Activated naive CD8-positive, alpha-beta T cell treated with anti-CD3 and anti-CD28 coated beads, Interleukin-2, amount 10 ng/mL, durations not matched to agents 7 days and 5 days (primary cell): ENCODE measurements around the gene ACBD4. TPM values are rescaled to one million over a fixed set of nuclear protein-coding genes. Genes with fewer than 3 reads are reported as not detected.

Experiments
- ATAC-seq: fragments of 150-1000 bp; cut with Tn5 transposase; one replicate; pipeline ENCODE4 v1.10.0; 2021; ENCODE audit warnings: low read depth, moderate library complexity
- POLR2A ChIA-PET: fragments of 350-600 bp; sonication (Branson Sonifier 250); formaldehyde crosslinking; loops from one replicate; lab custom pipeline; 2021; ENCODE audit warnings: antibody characterized with exemption; lab: Charles Lee
- DNase-seq: peaks from one replicate; pipeline ENCODE4 v3.0.0; 2021
- H3K27ac Mint-ChIP-seq: one replicate; pipeline ENCODE4 v1.8.0; 2022; ENCODE audit warnings: mild to moderate bottlenecking, mixed read lengths
- H3K27me3 Mint-ChIP-seq: one replicate; pipeline ENCODE4 v1.8.0; 2022; ENCODE audit warnings: mild to moderate bottlenecking, moderate library complexity, mixed read lengths
- H3K36me3 Mint-ChIP-seq: one replicate; pipeline ENCODE4 v1.8.0; 2021; ENCODE audit warnings: mild to moderate bottlenecking, mixed read lengths
- H3K4me1 Mint-ChIP-seq: one replicate; pipeline ENCODE4 v1.8.0; 2021; ENCODE audit warnings: mixed read lengths
- H3K4me3 Mint-ChIP-seq: one replicate; pipeline ENCODE4 v1.8.0; 2022; ENCODE audit warnings: mild to moderate bottlenecking, moderate library complexity, mixed read lengths
- H3K9me3 Mint-ChIP-seq: one replicate; pipeline ENCODE4 v1.8.0; 2021; ENCODE audit warnings: mixed read lengths
- total RNA-seq, 2 experiments: library from RNA; stranded (reverse); gene quantifications; one replicate each; pipeline ENCODE4 v1.2.3, GENCODE V29; 2021

Gene ACBD4
- total RNA-seq, 2 experiments from 2014 or later, result 24.5 to 25.0 TPM

DNA sequence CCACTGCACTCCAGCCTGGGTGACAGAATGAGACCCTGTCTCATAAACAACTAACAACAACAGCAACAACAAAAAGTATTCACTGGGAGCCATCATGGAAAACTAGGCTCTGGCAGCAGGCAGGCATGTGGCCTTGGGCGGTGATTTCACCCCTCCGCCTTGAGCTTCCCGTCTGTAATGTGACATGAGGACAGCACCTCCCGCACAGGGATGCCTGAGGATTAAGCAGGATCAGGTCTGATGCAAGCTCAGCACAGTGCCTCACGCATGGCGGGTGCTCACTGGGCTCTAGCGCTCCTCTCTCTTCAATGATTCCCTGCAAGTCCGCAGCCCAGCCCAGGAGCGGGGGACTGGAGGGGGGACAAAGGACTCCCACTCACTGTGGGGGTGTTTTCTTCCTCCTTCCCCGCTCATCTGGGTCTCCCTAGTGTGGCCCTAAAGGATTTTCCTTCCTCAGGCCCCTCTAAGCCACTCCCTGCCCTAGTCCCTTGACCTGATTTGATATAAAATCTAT, 6.0 kb upstream of the ACBD4 start:
- H3K4me1 Mint-ChIP-seq, result peaks cover 2% of the 10 kb centered on the region
- ATAC-seq (no peak), DNase-seq (no peak)
- peaks cover 13% of the 10 kb centered on the region for H3K27me3 Mint-ChIP-seq
- no peaks in the 10 kb centered on the region for H3K9me3 Mint-ChIP-seq
- H3K4me3 Mint-ChIP-seq, result no peak overlapping the region
- H3K27ac Mint-ChIP-seq, result no peak overlapping the region
- POLR2A ChIA-PET, result interaction anchor here (1.0 kb wide), 1 partner anchor 43 kb away, joined by 3 read pairs; no protein-coding TSS in a partner anchor
- no peaks in the 10 kb centered on the region for H3K36me3 Mint-ChIP-seq

- Mint-ChIP-seq H3K27me3 (peaks cover 13% of the 10 kb centered on the region), H3K4me1 (peaks cover 4% of the 10 kb centered on the region), H3K36me3 (no peaks in the 10 kb centered on the region), H3K9me3 (no peaks in the 10 kb centered on the region), H3K27ac (no peak overlapping the region), H3K4me3 (no peak overlapping the region)
- ATAC-seq (no peak), DNase-seq (no peak)
- POLR2A ChIA-PET, result no interaction called here
Measured at GRCh38 chr17:45129940-45130680, 5.4 kb upstream of the ACBD4 start.

GRCh38 chr17:45130681-45131615, 4.5 kb upstream of the ACBD4 start:
- no peak overlapping the region for H3K27ac Mint-ChIP-seq
- no peak for DNase-seq
- no peaks in the 10 kb centered on the region for H3K36me3 Mint-ChIP-seq
- H3K27me3 Mint-ChIP-seq, result peaks cover 13% of the 10 kb centered on the region
- no peaks in the 10 kb centered on the region for H3K9me3 Mint-ChIP-seq
- H3K4me1 Mint-ChIP-seq, result peaks cover 4% of the 10 kb centered on the region
- peak overlapping the region; percentile 64 for H3K4me3 Mint-ChIP-seq
- no peak for ATAC-seq
- POLR2A ChIA-PET, result interaction anchor here (0.6 kb wide), 1 partner anchor 56 kb away, joined by 6 read pairs; no protein-coding TSS in a partner anchor

- H3K9me3 Mint-ChIP-seq, result no peaks in the 10 kb centered on the region
- POLR2A ChIA-PET, result no interaction called here
- peaks cover 8% of the 10 kb centered on the region for H3K4me1 Mint-ChIP-seq
- peak overlapping the region; percentile 38 for H3K27ac Mint-ChIP-seq
- peaks cover 13% of the 10 kb centered on the region for H3K27me3 Mint-ChIP-seq
- no peaks in the 10 kb centered on the region for H3K36me3 Mint-ChIP-seq
- ATAC-seq (no peak), DNase-seq (peak; percentile 77)
- peak overlapping the region; percentile 64 for H3K4me3 Mint-ChIP-seq
Measured at GRCh38 chr17:45131616-45132319, 3.7 kb upstream of the ACBD4 start.

GRCh38 chr17:45132320-45132571, 3.2 kb upstream of the ACBD4 start, which contains the start of gene PLCD3:
Gene PLCD3, minus strand, starts transcription at chr17:45132515. Its CDS starts 105 bp downstream, at chr17:45132410.
- Mint-ChIP-seq H3K4me3 (peak within 1 kb of the TSS; percentile 81), H3K27me3 (peaks cover 13% of the 10 kb centered on the region), H3K27ac (peak within 1 kb of the TSS; percentile 77), H3K9me3 (no peaks in the 10 kb centered on the region), H3K36me3 (no peaks in the 10 kb centered on the region), H3K4me1 (peaks cover 8% of the 10 kb centered on the region)
- POLR2A ChIA-PET, result interaction anchor here (1.0 to 1.6 kb wide), 2 partner anchors 16 to 19 kb away, joined by 3 to 4 read pairs; partner anchors contain the start of gene HEXIM1
- ATAC-seq, result peak; percentile 24
- DNase-seq, result no peak

DNA sequence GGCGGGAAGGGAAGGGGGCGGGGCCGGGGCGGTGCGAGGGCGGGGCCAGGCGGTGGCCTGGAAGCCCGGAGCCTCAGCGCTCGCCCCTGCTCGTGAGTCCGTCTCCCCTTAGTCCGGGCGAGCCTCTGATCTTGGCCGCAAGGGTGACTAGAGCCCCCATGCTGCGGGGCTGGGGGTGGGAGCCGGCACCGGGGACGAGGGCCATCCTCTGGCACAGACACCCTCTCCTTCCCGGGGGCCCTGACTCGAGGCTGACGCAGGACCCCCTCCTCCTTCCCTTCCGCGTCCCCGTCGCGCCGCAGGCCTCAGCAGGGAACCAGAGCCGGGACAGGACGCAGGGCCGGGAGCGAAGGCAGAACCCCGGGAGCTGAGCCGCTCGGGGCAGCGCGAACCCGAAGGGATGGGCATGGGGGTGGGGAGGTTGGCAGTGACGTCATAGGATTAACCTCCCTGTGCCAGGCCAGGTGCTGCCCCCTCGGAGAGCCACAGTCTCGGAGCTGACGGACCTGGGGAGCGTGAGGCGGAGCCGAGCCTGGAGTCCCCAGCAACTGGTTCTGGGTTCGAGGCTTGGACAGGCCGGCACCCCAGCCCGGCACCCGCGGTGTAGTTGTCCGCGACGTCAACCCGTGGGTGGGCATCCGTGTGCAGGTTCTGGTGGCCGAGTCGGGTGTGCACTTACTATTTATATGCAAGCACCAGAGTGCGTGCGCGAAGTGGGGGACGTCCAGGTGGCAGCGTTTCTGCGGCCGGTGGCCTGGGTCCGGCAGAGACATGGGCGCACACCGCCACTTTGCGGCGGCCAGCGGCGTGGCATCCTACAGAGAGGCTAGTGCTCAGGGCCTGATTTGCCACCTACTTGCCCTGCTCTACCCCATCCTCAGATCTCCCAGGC, 2.7 kb upstream of the ACBD4 start:
- peak overlapping the region; percentile 81 for H3K4me3 Mint-ChIP-seq
- no peaks in the 10 kb centered on the region for H3K9me3 Mint-ChIP-seq
- H3K27me3 Mint-ChIP-seq, result peaks cover 13% of the 10 kb centered on the region
- peak; percentile 82 for DNase-seq
- peak; percentile 24 for ATAC-seq
- H3K27ac Mint-ChIP-seq, result peak overlapping the region; percentile 77
- no peaks in the 10 kb centered on the region for H3K36me3 Mint-ChIP-seq
- H3K4me1 Mint-ChIP-seq, result peaks cover 8% of the 10 kb centered on the region
- POLR2A ChIA-PET, result interaction anchor here (1.0 to 1.6 kb wide), 2 partner anchors 16 to 19 kb away, joined by 3 to 4 read pairs; partner anchors contain the start of gene HEXIM1

DNA sequence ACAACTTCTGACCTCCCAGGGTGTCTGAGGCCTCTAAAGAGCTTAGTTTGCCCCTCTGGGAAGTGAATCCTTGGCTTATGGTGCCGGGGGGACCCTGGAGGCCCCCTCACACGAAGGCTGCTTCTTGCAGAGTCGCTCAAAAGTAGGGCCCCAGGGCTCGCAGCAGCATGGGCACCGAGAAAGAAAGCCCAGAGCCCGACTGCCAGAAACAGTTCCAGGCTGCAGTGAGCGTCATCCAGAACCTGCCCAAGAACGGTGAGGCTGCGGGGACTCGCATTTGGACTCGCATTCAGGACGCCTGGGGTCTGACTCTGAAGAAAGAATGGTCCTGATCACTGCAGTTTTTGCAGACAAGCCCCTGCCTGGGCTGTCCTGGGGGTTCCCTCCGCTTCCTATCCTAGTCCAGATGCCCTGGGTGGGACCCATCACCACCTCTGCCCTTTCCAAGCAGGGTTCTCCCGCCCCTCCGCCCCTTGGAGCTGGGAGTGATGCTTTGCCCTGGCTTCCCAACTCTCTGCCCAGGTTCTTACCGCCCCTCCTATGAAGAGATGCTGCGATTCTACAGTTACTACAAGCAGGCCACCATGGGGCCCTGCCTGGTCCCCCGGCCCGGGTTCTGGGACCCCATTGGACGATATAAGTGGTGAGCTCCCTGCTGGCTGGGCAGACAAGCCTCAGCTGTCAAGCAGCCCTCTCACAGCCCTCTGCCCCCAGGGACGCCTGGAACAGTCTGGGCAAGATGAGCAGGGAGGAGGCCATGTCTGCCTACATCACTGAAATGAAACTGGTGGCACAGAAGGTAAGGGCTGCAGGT, 698 bp downstream of the ACBD4 start:
- H3K36me3 Mint-ChIP-seq, result peaks cover 2% of the 10 kb centered on the region
- POLR2A ChIA-PET, result interaction anchor here (0.8 to 3.6 kb wide), 11 partner anchors 9 to 187 kb away, joined by 3 to 70 read pairs (median 7); partner anchors contain the start of genes HEXIM1 and HEXIM2
- peaks cover 3% of the 10 kb centered on the region for H3K27me3 Mint-ChIP-seq
- H3K4me1 Mint-ChIP-seq, result peaks cover 10% of the 10 kb centered on the region
- ATAC-seq (no peak), DNase-seq (no peak)
- peak overlapping the region; percentile 80 for H3K27ac Mint-ChIP-seq
- peak overlapping the region; percentile 94 for H3K4me3 Mint-ChIP-seq
- H3K9me3 Mint-ChIP-seq, result no peaks in the 10 kb centered on the region

DNA sequence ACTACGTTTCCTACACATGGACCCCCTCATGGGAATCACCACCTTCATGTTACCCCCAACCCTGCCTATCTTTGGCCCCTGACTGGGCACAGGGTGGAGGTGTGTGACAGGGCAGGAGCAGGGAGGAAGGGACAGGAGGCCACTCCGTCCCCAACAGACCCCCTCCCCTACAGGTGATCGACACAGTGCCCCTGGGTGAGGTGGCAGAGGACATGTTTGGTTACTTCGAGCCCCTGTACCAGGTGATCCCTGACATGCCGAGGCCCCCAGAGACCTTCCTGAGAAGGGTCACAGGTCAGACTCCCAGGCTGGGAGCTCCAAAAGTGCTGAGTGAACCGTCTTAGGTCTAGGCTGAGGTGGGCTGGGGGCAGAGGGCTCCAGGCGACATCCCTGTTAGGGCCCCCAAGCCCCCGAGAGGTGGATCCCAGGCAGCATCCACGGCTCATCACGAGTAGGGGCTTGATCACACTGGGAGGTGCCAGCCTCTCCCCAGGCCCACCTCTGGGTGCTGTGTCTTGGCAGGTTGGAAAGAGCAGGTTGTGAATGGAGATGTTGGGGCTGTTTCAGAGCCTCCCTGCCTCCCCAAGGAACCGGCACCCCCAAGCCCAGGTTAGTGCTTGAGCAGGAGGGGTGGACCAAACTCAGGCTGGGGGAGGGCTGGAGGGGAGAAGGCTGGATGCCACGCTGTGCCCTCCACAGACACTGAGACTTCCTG, 1.5 kb downstream of the ACBD4 start:
- H3K4me1 Mint-ChIP-seq, result peaks cover 12% of the 10 kb centered on the region

GRCh38 chr17:45137561-45138305, 2.2 kb downstream of the ACBD4 start:
- ATAC-seq, result no peak
- no peak overlapping the region for H3K27ac Mint-ChIP-seq
- H3K4me1 Mint-ChIP-seq, result peaks cover 12% of the 10 kb centered on the region
- no peak for DNase-seq
- H3K9me3 Mint-ChIP-seq, result no peaks in the 10 kb centered on the region
- H3K27me3 Mint-ChIP-seq, result no peaks in the 10 kb centered on the region
- no peak overlapping the region for H3K4me3 Mint-ChIP-seq
- peaks cover 2% of the 10 kb centered on the region for H3K36me3 Mint-ChIP-seq
- POLR2A ChIA-PET, result interaction anchor here (1.0 to 3.6 kb wide), 3 partner anchors 8 to 23 kb away, joined by 4 to 70 read pairs (median 12); partner anchors contain the start of gene HEXIM1

More for the DNA sequence above, 1.5 kb downstream of the ACBD4 start:
- no peaks in the 10 kb centered on the region for H3K27me3 Mint-ChIP-seq
- no peaks in the 10 kb centered on the region for H3K9me3 Mint-ChIP-seq
- DNase-seq (no peak), ATAC-seq (no peak)
- peaks cover 2% of the 10 kb centered on the region for H3K36me3 Mint-ChIP-seq
- POLR2A ChIA-PET, result interaction anchor here (1.0 to 3.6 kb wide), 3 partner anchors 9 to 24 kb away, joined by 4 to 70 read pairs (median 12); partner anchors contain the start of gene HEXIM1
- peak overlapping the region; percentile 94 for H3K4me3 Mint-ChIP-seq
- no peak overlapping the region for H3K27ac Mint-ChIP-seq

GRCh38 chr17:45138911-45139532, 3.5 kb downstream of the ACBD4 start:
- H3K27ac Mint-ChIP-seq, result no peak overlapping the region
- POLR2A ChIA-PET, result interaction anchor here (0.5 to 2.3 kb wide), 3 partner anchors 9 to 69 kb away, joined by 3 to 9 read pairs (median 6); partner anchors contain the start of genes HEXIM1 and HEXIM2
- H3K4me3 Mint-ChIP-seq, result no peak overlapping the region
- H3K27me3 Mint-ChIP-seq, result no peaks in the 10 kb centered on the region
- peaks cover 2% of the 10 kb centered on the region for H3K36me3 Mint-ChIP-seq
- H3K9me3 Mint-ChIP-seq, result no peaks in the 10 kb centered on the region
- peaks cover 11% of the 10 kb centered on the region for H3K4me1 Mint-ChIP-seq
- DNase-seq, result no peak
- no peak for ATAC-seq
